ENCODE measurements around the gene ACTRT2.

The ACTRT2 gene

GRCh38 chr1:3033790-3034090 is 12.5 kb downstream of the ACTRT2 start:
- no peak overlapping the region for H3K27ac ChIP-seq
- TF ChIP-seq CTCF (conservative IDR thresholded peaks at IDR 0.05): no peak

- no peak overlapping the region for H3K27ac ChIP-seq
- no peak for TF ChIP-seq CTCF (conservative IDR thresholded peaks at IDR 0.05)
Observed at GRCh38 chr1:3034162-3034561, 12.9 kb downstream of the ACTRT2 start.

- TF ChIP-seq CTCF (conservative IDR thresholded peaks at IDR 0.05): no peak
- H3K27ac ChIP-seq: no peak overlapping the region
Observed at GRCh38 chr1:3034728-3035562, 13.7 kb downstream of the ACTRT2 start.

- no peak for TF ChIP-seq CTCF (conservative IDR thresholded peaks at IDR 0.05)
- no peak overlapping the region for H3K27ac ChIP-seq
Observed at GRCh38 chr1:3035563-3036446, 14.5 kb downstream of the ACTRT2 start.

- TF ChIP-seq CTCF (conservative IDR thresholded peaks at IDR 0.05): no peak
- H3K27ac ChIP-seq: no peak overlapping the region
Observed at GRCh38 chr1:3036447-3037280, 15.4 kb downstream of the ACTRT2 start.

GRCh38 chr1:3037281-3038040 is 16.2 kb downstream of the ACTRT2 start:
- TF ChIP-seq CTCF (conservative IDR thresholded peaks at IDR 0.05): no peak
- no peak overlapping the region for H3K27ac ChIP-seq

Measured in VCaP (cell line).